ENCODE measurements around the gene SPEM3. TPM values are rescaled to one million over a fixed set of nuclear protein-coding genes. Genes with fewer than 3 reads are reported as not detected.

The SPEM3 gene
- total and polyA plus RNA-seq, 2 of the 13 experiments (the other 11 are each of a cell fraction or from before 2014, with no cell fraction given), result not detected

GRCh38 chr17:7394452-7395191 lies 34.0 kb upstream of the SPEM3 start, which contains the start of gene PLSCR3 (continued):
- TF ChIP-seq ZNF770 (CRISPR knock-in tag; IDR thresholded peaks at IDR 0.05), result peak; percentile 40; the same call in 1 of the 2 replicates
- no peak for TF ChIP-seq ARNTL (CRISPR knock-in tag; IDR thresholded peaks at IDR 0.05)
- 0 out of 2 replicates have a peak, but pooled peaks have one; percentile 64 for TF ChIP-seq MYNN (CRISPR knock-in tag; IDR thresholded peaks at IDR 0.05; ENCODE audit: low read depth)
- TF ChIP-seq FOXP4 (CRISPR knock-in tag; IDR thresholded peaks at IDR 0.05), result no peak
- TF ChIP-seq ZNF431 (CRISPR knock-in tag; IDR thresholded peaks at IDR 0.05; ENCODE audit: borderline replicate concordance, low read depth), result peak; percentile 88
- TF ChIP-seq SATB2 (CRISPR knock-in tag; IDR thresholded peaks at IDR 0.05), result no peak
- no peak for TF ChIP-seq ZSCAN5A (CRISPR knock-in tag; IDR thresholded peaks at IDR 0.05; ENCODE audit: borderline replicate concordance)
- TF ChIP-seq RARG (CRISPR knock-in tag; IDR thresholded peaks at IDR 0.05; ENCODE audit: low read depth), result no peak
- no peak for TF ChIP-seq ZHX2 (IDR thresholded peaks at IDR 0.05; ENCODE audit: low read depth)
- peak; percentile 55; the same call in 1 of the 2 replicates for TF ChIP-seq ZHX2 (CRISPR knock-in tag; IDR thresholded peaks at IDR 0.05; ENCODE audit: borderline replicate concordance)
- peak; percentile 77 for TF ChIP-seq MAX (IDR thresholded peaks at IDR 0.05)
- TF ChIP-seq ZNF512B (CRISPR knock-in tag; IDR thresholded peaks at IDR 0.05; ENCODE audit: borderline replicate concordance), result no peak
- no peak; the same call in 1 of the 2 replicates for TF ChIP-seq ZFP82 (CRISPR knock-in tag; IDR thresholded peaks at IDR 0.05; ENCODE audit: borderline replicate concordance)

All from HepG2 (cell line).